T47D (cell line): ENCODE data around the gene TXNRD3.

Source experiments
- DNase-seq, 2 experiments: peaks; one replicate each; pipeline versions ENCODE4 v3.0.0 to v3.0.0-alpha.2; 2011 to 2012; ENCODE audit warnings: low read depth in 1 of 2, low spot score in 1 of 2
- JUND ChIP-seq: IDR thresholded peaks from 2 replicates; pipeline ENCODE4 v1.6.1; 2012; ENCODE audit warnings: low read depth
- in situ Hi-C: cut with HindIII; loops from 2 replicates; pipeline ENCODE4 v1.10.0; 2016; ENCODE audit warnings: low sequenced_read_pairs, low pct_unique_long_range_greater_than_20kb

TXNRD3 gene

DNA sequence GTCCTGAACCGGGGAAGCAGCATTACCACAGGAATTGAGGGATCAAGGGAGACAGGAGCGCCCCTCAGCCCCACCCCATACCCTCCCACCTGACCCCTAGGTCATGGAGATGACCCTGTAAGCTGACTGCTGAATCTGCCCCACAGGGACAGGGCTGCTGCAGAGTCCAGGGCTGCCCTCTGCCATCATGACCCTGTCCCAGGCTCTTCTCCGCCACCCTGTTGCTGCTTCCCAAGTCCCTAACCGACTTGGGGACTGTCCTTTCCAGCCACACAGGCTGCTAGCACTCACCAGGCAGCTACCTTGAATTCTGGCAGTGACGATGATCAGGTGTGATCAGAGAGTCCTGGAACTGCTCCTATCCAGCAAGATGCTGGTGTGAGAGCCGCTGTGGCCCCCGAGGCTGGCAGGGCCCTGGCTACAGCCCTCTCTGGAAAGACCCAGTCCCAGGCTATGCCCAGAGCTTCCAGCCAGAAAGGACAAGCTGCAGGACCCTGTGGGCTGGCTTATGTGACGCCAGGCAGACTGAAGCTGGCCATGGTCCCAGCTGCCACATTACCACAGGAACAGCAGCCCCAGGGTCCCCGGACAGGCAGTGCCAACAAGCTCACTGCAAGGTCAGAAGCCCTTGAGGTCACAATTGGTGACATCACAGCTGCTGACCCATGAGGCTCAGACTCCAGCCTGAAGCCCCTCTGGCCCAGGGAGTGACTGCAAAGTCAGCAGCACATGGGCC is 96.4 kb downstream of the TXNRD3 start, which contains the start of gene C3orf22:
Gene C3orf22 (minus strand): TSS at position 597 of the 736 bp plus-strand sequence. CDS start 5,542 bp downstream, outside the sequence.
- in situ Hi-C loops = no loop called here

DNA sequence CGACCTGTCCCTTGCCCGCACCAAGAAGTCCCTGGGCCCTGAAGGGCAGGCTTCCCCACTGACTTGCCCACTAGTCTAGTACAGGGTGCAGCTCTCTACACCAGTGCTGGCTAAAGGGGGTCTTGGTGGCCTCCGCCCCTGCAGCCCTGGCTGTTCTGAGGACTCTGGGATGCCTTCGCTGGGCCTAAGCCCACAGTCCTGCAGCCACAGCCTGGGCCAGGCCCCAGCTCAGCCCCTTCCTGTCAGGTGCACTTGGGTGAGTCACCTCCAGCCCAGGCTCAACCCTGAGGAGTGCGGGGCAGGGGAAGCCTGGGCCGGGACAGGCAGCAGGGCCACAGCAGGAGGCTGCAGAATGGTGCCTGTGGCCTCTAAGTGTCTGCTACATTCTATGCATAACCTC is 97.2 kb downstream of the TXNRD3 start:
- no peak for TF ChIP-seq JUND
- no peak for DNase-seq
- in situ Hi-C loops = no loop called here

More for the DNA sequence above, 96.4 kb downstream of the TXNRD3 start, which contains the start of gene C3orf22:
- no peak for DNase-seq
- no peak for TF ChIP-seq JUND

DNA sequence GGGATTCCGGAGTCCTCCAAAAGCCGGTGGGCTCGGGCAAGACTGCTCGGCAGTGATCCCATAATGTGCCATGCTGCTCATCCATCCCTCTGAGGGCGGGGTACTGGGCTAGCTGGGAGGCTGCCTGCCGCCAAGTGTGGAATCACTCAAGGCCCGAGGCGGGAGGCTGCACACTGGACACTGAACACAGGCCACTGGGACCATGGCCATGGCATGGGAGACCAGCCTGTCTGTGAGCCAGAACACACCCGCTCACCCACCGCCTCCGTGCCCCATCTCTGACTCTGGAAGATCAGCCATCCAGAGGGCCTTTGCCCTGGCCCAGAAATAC is 97.5 kb downstream of the TXNRD3 start:
- no peak for DNase-seq
- no peak for TF ChIP-seq JUND

More for the DNA sequence above, 97.5 kb downstream of the TXNRD3 start:
- in situ Hi-C loops = no loop called here
